HG02623 (cell line): ENCODE results near the gene IRF4.

Experiments used
- ATAC-seq: cut with Tn5 transposase; IDR thresholded peaks from one replicate; pipeline ENCODE4 v1.9.1; 2021; ENCODE audit warnings: moderate library complexity; ENCODE audit not compliant: unreplicated experiment

Gene IRF4

DNA sequence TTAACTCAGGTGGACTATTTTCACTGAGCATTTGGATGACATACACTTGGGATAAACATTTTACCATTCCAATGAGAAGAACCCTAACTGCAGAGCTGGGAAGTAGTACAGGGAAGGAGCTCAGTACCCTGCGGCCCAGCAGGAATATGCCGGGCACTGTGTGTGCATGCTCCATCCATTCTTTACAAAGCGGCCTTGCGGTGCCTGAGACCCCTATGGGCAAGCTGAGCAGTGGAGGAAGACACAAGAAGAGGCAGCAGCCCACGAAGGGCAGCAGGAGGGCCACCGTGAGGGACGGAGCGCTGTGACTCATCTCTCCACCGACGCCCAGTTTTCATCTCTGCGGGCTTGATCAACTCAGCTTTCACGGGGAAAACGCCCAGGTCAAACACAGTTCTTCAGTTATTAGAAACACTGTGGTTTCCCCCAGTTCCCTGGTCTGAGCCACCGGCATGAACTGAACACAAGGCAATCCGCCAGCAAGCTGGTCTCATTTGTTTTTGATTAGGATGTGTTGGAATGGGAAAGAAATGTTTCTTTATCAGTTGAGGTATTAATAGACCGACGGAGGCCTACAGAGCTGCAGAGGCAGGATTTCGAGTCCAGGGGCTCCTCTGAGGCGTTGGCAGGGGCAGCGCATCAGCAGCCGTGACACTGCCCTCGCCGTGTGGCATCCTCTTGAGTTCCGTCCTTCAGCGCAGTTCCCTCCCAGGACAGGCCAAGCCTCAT lies 44.9 kb downstream of the IRF4 start:
- no peak for ATAC-seq

DNA sequence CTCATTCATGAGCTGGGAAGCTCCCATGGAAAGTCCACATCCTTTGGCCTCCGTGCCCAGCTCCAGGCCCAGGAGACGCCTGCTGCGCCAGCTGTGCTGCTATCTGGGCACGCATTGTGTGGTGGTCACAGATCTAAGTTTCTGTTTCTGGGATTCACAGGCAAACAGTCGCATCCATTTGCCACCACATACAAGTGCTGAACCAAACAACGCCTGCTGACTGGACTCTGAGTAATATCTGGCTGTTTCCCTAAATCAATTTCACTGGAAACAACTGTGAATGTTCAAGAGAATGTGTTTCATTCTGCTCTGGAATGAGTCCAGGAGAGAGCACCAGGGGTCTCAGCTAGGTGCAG lies 45.5 kb downstream of the IRF4 start:
- no peak for ATAC-seq

- ATAC-seq = no peak
Measured at GRCh38 chr6:438634-439170, 47.1 kb downstream of the IRF4 start.

- no peak for ATAC-seq
Measured at GRCh38 chr6:439641-440167, 48.2 kb downstream of the IRF4 start.

DNA sequence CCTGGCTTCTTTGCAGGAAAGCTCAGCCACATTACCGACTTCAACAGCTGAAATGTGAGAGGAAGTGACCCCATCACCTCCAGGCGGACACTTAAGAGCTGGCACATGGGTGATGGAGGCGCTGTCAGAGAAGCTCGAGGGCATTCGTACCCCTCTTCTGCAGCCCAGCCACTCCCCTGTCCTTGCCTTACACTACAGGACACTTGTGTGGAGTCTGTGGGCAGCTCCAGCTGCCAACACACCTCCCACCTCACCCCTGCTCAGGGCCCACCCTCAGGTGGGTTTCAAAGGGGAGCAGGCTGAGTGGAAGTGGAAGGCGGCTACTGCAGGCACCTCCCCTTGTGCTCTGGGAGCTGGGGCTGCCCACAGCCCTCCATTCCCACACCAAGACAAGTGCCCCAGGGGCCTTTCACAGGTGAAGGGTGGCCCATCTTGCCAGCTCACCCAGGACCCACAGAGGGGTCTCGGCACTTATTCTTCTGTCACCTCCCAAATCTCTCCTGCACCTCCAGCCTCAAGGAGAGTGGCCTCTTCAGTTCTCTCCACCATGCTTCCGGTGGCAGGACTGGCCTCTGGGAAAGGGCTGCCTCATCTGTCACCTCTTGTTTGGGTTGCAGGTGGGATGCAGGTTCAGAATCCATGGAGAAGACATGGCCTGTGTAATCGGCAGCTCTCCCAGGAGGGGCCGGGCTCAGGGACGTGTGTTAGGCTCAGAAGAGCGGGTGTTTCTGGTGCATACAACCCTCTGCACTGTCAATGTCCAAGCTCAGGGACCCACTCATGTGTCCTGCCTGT lies 49.8 kb downstream of the IRF4 start:
- ATAC-seq = no peak

DNA sequence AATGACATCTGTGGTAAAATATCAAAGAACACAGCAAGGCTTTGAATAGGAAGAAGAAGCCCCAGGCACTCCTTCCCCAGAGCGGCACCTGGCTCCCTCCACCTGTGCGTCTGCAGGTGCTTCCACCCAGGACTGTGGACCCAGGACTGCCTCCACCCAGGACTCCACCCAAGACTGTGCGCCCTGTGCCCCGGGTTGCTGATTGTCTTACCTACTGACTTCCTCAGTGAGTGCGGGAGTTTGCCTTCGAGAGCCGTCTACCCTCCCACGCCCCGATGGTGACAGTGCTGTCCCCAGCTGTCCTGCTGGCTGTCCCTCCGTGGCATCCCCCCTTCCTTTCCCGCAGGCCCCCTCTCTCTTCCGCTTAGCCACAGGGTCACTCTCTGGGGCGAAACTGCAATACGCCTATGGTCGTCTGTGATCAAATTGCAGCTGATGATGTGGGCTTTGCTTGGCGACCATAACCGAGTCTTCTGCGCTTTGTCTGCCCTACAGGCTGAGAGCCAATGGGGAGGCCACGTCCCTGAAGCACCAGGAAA lies 52.1 kb downstream of the IRF4 start:
- no peak for ATAC-seq

DNA sequence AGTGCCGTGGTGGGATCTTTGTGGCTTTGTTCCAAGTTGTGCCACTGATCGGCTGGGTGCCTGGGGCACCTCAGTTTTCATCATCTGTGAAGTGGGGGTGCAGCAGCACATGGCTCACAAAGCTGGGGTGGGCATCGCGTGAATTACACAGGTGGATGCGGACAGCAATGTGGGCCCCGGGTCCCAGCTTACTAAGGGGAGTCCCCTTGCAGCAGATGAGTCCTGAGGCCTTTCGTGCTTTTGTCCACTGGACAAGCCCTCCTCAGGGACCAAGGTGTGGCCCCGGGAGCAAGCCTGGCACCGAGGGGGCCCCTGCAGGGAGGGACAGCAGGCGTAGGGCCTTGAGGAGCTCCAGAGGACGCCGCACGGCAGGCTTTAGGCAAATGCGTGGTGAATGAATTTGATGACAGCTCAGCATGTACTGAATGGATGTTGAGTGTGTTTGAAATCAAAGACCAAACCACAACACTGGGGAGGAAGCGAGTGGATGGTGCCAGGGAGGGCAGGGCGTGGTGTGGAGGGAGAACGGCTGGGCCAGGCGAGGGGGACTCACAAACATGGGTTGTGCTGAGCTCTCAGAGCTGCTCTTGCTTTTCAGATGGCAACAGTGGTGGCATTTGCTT lies 53.2 kb downstream of the IRF4 start:
- no peak for ATAC-seq

DNA sequence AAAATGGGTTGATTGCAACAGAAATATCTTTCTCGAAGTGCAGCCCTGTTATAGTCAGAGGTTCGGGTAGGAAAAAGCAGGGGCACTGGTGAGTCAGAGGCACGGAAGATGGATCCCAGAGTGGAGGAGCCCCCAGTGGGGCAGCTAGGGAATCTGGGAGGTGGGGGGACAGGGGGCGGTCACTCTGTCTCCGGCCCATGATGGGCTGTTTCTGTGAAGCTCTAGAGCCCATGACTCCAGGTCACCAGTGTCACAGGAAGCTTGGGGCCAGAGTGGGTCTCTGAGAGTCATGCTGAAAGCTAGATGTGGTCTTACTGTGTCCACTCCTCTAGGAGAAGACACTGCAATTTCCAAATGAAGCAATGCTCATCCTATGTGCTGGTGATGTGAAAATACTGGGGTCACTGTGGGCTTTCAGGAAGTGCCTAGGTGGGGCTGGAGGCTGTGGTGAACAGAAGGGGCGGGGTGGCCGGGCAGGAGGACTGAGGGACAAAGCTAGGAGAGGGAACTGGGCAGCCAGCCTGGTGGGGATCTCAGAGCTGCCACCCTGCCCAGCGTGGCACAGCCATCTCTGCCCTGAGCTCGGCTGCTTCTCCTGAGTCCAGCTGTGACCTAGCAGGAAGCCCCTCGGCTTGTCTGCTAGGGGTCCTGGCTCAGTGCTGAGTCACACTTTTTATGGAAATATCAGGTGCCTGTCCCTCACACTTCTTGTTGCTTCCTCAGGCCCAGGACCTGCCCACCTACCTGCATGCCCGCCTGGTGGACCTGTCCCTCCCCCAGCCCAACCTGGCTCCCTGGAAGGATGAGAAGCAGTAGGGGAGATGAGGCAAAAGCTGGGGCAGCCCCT lies 54.2 kb downstream of the IRF4 start:
- no peak for ATAC-seq

- ATAC-seq = no peak
Measured at GRCh38 chr6:446418-447366, 55.1 kb downstream of the IRF4 start.

DNA sequence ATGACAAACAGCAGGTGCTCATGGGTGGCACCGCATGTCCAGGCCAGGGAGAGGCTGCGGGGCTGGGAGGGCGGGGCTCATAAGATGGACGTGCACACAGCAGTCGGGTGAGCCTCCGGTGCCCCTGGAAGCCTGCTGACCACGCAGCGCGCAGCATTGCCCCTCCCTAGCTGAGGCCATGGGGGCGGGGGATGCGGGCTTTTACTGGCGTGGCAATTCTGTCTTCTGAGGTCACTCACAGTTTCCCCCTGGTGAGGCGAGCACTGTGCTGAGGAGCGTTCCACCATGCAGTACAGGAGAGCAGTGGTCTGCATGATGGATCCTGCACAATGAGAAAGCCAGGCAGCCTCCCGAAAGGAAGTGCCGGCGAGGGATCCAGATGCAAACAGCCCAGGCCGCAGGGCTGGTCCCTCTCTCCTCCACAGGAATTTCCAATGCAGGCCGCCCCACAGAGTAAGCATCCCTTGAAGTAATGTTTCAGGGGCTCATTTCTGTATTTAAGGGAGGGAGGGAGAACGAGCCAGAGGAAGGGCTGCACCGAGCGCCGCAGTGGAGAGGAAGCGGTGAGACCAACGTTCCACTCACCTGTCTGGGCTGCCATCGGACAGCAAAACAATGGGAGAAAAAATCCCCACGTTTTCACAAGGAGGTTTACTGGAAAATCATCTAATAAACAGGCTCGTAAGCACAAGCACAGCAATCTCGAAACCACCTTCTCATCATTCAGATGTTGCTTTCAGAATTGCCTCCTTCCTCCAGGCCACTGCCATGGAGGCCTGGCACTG lies 56.0 kb downstream of the IRF4 start:
- no peak for ATAC-seq

DNA sequence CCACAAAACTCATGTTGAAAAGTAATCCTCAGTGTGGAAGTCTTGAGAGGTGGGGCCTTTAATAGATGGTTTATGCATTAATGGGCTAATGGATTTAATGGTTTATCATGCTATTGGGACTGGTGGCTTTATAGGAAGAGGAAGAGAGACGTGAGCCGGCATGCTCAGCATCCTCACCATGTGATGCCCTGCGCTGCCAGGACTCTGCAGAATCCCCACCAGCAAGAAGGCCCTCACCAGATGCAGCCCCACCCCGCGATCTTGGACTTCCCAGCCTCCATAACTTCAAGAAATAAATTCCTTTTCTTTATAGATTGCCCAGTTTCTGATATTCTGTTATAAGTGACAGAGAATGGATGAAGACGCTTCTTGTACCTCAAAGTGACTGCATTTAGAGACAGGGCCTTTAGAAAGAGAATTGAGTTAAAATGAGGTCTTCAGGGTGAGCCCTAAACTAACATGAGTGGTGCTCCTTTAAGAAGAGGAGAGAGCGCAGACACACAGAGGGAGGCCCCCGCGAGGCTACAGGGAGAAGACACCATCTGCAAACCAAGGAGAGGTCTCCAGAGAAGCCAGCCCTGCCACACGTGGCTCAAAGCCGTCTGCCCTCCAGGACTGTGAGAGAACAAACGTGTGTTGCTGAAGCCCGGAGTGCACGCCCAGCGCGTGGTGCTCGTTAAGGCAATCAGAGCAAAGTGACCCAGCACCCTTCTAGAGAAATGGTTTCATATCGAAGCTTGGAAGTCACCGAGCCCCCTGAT lies 56.9 kb downstream of the IRF4 start:
- no peak for ATAC-seq

DNA sequence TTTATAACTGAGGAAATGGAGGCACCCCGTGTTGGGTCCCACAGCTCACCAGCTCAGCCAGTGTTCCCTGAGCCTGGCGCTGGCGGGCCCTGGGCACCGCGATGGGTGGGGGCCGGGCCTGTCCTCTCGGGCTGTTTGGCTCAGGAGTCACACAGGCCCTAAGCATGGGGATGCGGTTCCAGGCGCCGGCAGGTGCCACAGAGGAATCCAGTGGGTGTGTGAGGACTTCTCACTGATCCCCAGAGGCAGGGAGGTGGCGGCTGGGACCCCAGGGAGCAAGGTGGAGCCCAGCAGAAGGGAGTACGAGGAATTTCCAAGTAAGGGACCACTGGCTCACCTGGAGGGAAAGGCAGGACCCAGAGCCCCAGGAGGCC lies 57.5 kb downstream of the IRF4 start:
- ATAC-seq = no peak

GRCh38 chr6:449486-450419 lies 58.2 kb downstream of the IRF4 start:
- no peak for ATAC-seq

DNA sequence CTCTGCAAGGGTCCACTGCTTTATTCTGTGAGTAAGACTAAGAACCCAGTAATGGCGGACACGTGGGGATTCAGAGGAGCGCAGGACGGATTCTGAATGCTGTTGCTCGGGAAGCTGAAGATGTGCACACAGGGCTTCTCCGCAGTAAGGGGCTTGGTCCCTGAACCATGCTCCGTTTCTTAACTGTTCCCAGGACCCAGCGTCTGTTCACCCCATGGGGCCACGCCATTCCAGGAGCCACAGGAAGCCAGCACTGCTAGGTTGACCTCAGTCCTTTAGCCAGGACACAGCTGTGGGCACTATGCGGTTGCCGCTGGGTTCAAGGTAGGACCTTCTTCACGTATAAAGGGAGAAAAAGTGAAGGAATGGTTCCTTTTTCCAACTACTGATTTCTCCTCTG lies 59.8 kb downstream of the IRF4 start:
- ATAC-seq = no peak

- ATAC-seq = no peak
Measured at GRCh38 chr6:451847-452246, 60.3 kb downstream of the IRF4 start.

- ATAC-seq = no peak
Measured at GRCh38 chr6:452301-453067, 60.9 kb downstream of the IRF4 start.
